ENCODE measurements around the gene TOM1L2. TPM values are rescaled to one million over a fixed set of nuclear protein-coding genes. Genes with fewer than 3 reads are reported as not detected.

The TOM1L2 gene
- total and polyA plus RNA-seq, 8 donors: 13.3 to 154 (median 41.1) TPM

- Histone ChIP-seq H3K4me3 (no peak overlapping the region), H3K4me1 (peaks cover 28 to 62% (median 39%) of the 10 kb centered on the region in 4 donors), H3K9me3 (no peaks in the 10 kb centered on the region), H3K36me3 (peaks cover 31 to 61% (median 53%) of the 10 kb centered on the region in 4 donors), H3K27me3 (no peaks in the 10 kb centered on the region), H3K27ac (peak overlapping the region; percentile 86 to 90 (median 88))
- TF ChIP-seq CTCF (IDR thresholded peaks at IDR 0.05): peak in 1 of 7 experiments; percentile 19
- TF ChIP-seq EP300 (IDR thresholded peaks at IDR 0.05): no peak
- peak; percentile 68 to 85 (median 81) for TF ChIP-seq POLR2AphosphoS5 (IDR thresholded peaks at IDR 0.05)
- TF ChIP-seq POLR2A (IDR thresholded peaks at IDR 0.05): peak in 1 of 4 donors; percentile 15
- intact Hi-C loops (cut with DNase I; ENCODE audit: low total_unique reads): no loop called here
- peak; percentile 89 to 92 for DNase-seq
- 13 to 27% (median 14%) methylated on average over 14 of the region's 14 CpGs for WGBS, 5 donors
These were observed 94.5 kb downstream of the TOM1L2 start for GRCh38 chr17:17877529-17878358.

- DNase-seq: peak; percentile 57 to 63
- TF ChIP-seq POLR2A (IDR thresholded peaks at IDR 0.05) (no peak), EP300 (IDR thresholded peaks at IDR 0.05) (no peak), POLR2AphosphoS5 (IDR thresholded peaks at IDR 0.05) (peak; percentile 28 to 54 (median 52)), CTCF (IDR thresholded peaks at IDR 0.05) (no peak)
- peaks cover 24 to 60% (median 49%) of the 10 kb centered on the region in 4 donors for H3K36me3 ChIP-seq
- peak overlapping the region; percentile 86 to 90 (median 88) for H3K27ac ChIP-seq
- no peaks in the 10 kb centered on the region for H3K9me3 ChIP-seq
- H3K27me3 ChIP-seq: no peaks in the 10 kb centered on the region
- intact Hi-C loops (cut with DNase I; ENCODE audit: low total_unique reads): no loop called here
- no peak overlapping the region for H3K4me3 ChIP-seq
- peaks cover 28 to 62% (median 39%) of the 10 kb centered on the region in 4 donors for H3K4me1 ChIP-seq
- WGBS, 5 donors: 24 to 32% (median 29%) methylated on average over 6 of the region's 6 CpGs
These were observed 95.2 kb downstream of the TOM1L2 start for GRCh38 chr17:17876959-17877528.

- TF ChIP-seq CTCF (IDR thresholded peaks at IDR 0.05): no peak
- no peak for TF ChIP-seq EP300 (IDR thresholded peaks at IDR 0.05)
- TF ChIP-seq POLR2AphosphoS5 (IDR thresholded peaks at IDR 0.05): no peak
- no peak for TF ChIP-seq POLR2A (IDR thresholded peaks at IDR 0.05)
- 20 to 38% (median 36%) methylated on average over 1 of the region's 1 CpG for WGBS, 5 donors
- Histone ChIP-seq H3K4me3 (no peak overlapping the region), H3K4me1 (peaks cover 28 to 72% (median 34%) of the 10 kb centered on the region in 4 donors), H3K36me3 (peaks cover 17 to 50% (median 28%) of the 10 kb centered on the region in 4 donors), H3K9me3 (no peaks in the 10 kb centered on the region), H3K27ac (peak overlapping the region in 1 of 5 donors; percentile 90), H3K27me3 (no peaks in the 10 kb centered on the region)
- intact Hi-C loops (cut with DNase I; ENCODE audit: low total_unique reads): no loop called here
- DNase-seq: no peak
These were observed 97.7 kb downstream of the TOM1L2 start for GRCh38 chr17:17874478-17874877.

- WGBS, 5 donors: 74 to 90% (median 83%) methylated on average over 8 of the region's 8 CpGs
- TF ChIP-seq POLR2AphosphoS5 (IDR thresholded peaks at IDR 0.05) (no peak), CTCF (IDR thresholded peaks at IDR 0.05) (no peak), POLR2A (IDR thresholded peaks at IDR 0.05) (no peak), EP300 (IDR thresholded peaks at IDR 0.05) (no peak)
- Histone ChIP-seq H3K4me1 (peaks cover 25 to 72% (median 36%) of the 10 kb centered on the region in 4 donors), H3K36me3 (peaks cover 9 to 44% (median 24%) of the 10 kb centered on the region in 4 donors), H3K4me3 (no peak overlapping the region), H3K27ac (peak overlapping the region in 1 of 5 donors; percentile 90), H3K27me3 (no peaks in the 10 kb centered on the region), H3K9me3 (no peaks in the 10 kb centered on the region)
- DNase-seq: peak in 1 of 2 donors; percentile 69
- intact Hi-C loops (cut with DNase I; ENCODE audit: low total_unique reads): no loop called here
These were observed 98.7 kb downstream of the TOM1L2 start for GRCh38 chr17:17873450-17873991.

All from stomach (tissue), 9 donors.